ENCODE data around the gene MSI2.

- TF ChIP-seq POLR2A (IDR thresholded peaks at IDR 0.05): no peak
- TF ChIP-seq POLR2AphosphoS5 (IDR thresholded peaks at IDR 0.05): no peak
These were observed 383.1 kb downstream of the MSI2 start for GRCh38 chr17:57639381-57639780.

Data from gastroesophageal sphincter (tissue), 2 donors.